RWPE2 (cell line): ENCODE measurements around the gene SYT8.

ENCODE experiments used
- ATAC-seq: fragments of 200-7000 bp; cut with Tn5 transposase; 3 replicates; pipeline ENCODE4 v1.9.1; 2021; ENCODE audit warnings: low read depth
- DNase-seq: peaks from one replicate; pipeline ENCODE4 v3.0.0-alpha.2; 2020; ENCODE audit warnings: low spot score
- H3K27ac ChIP-seq: fragments of 450-650 bp; 2 replicates; pipeline ENCODE4 v1.5.1; 2017; ENCODE audit warnings: mild to moderate bottlenecking; ENCODE audit not compliant: poor library complexity, severe bottlenecking
- H3K27me3 ChIP-seq: fragments of 250-450 bp; sonication (Bioruptor Pico); 2 replicates; pipeline ENCODE4 v1.5.1; 2021; ENCODE audit warnings: mild to moderate bottlenecking, moderate library complexity; ENCODE audit not compliant: insufficient read depth, poor library complexity, severe bottlenecking
- H3K36me3 ChIP-seq: fragments of 250-450 bp; sonication (Bioruptor Pico); 2 replicates; pipeline ENCODE4 v1.5.1; 2020; ENCODE audit warnings: low read depth, mild to moderate bottlenecking, moderate library complexity
- H3K4me1 ChIP-seq: fragments of 250-450 bp; sonication (Bioruptor Pico); 2 replicates; pipeline ENCODE4 v1.5.1; 2021; ENCODE audit warnings: mild to moderate bottlenecking, moderate library complexity; ENCODE audit not compliant: insufficient read depth, poor library complexity, severe bottlenecking
- H3K4me3 ChIP-seq: fragments of 250-450 bp; sonication (Bioruptor Pico); 2 replicates; pipeline ENCODE4 v1.5.1; 2021; ENCODE audit warnings: mild to moderate bottlenecking, moderate library complexity; ENCODE audit not compliant: severe bottlenecking
- H3K9me3 ChIP-seq: fragments of 250-450 bp; sonication (Bioruptor Pico); 2 replicates; pipeline ENCODE4 v1.5.1; 2021; ENCODE audit warnings: mild to moderate bottlenecking, moderate library complexity; ENCODE audit not compliant: severe bottlenecking
- TF ChIP-seq, protein P1 (sequence below): fragments of 450-650 bp; IDR thresholded peaks from one replicate; pipeline ENCODE4 v1.5.1; 2017; ENCODE audit warnings: mild to moderate bottlenecking, moderate library complexity; ENCODE audit not compliant: poor library complexity, severe bottlenecking

The SYT8 gene

DNA sequence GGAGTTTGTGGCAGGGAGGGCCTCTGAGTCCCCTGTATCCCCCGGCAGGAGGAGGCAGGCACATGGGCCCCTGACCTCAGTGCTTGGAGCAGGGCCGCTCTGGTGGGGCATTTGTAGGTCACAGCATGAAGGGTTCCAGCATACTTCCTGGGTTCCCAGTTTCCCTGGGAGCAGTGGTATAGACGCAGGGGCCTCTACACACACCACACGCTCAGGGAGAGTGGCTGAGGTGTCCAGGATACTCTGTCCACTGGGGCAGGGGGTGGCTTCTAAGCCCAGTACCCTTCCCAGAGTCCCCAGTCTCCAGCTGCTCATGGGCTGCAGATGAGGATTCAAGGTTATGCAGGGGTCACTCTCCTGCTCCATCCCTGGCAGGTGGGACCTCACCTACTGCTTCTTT, 24.2 kb downstream of the SYT8 start:
- H3K27ac ChIP-seq = no peak overlapping the region
- no peaks in the 10 kb centered on the region for H3K9me3 ChIP-seq
- no peaks in the 10 kb centered on the region for H3K27me3 ChIP-seq
- no peak overlapping the region for H3K4me3 ChIP-seq
- DNase-seq (no peak), ATAC-seq (no peak)
- no peaks in the 10 kb centered on the region for H3K36me3 ChIP-seq
- peaks cover 14% of the 10 kb centered on the region for H3K4me1 ChIP-seq
- TF ChIP-seq, protein P1, sequence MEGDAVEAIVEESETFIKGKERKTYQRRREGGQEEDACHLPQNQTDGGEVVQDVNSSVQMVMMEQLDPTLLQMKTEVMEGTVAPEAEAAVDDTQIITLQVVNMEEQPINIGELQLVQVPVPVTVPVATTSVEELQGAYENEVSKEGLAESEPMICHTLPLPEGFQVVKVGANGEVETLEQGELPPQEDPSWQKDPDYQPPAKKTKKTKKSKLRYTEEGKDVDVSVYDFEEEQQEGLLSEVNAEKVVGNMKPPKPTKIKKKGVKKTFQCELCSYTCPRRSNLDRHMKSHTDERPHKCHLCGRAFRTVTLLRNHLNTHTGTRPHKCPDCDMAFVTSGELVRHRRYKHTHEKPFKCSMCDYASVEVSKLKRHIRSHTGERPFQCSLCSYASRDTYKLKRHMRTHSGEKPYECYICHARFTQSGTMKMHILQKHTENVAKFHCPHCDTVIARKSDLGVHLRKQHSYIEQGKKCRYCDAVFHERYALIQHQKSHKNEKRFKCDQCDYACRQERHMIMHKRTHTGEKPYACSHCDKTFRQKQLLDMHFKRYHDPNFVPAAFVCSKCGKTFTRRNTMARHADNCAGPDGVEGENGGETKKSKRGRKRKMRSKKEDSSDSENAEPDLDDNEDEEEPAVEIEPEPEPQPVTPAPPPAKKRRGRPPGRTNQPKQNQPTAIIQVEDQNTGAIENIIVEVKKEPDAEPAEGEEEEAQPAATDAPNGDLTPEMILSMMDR = no peak

DNA sequence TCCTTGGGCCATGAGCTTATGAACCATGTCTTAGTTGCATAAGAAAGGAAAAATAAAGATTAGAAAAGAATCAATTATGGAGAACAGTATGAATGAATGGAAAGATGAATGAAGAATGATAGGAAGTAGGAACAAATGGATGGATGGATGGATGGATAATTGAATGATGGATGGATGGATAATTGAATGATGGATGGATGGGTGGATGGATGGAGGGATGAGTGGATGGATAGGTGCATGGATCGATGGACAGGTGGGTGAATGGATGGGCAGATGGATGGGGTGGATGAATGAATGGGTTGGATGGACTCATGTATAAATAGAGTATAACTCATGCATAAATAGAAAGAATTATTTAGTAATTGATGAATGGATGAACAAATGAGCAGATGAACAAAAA, 25.3 kb downstream of the SYT8 start:
- ATAC-seq (no peak), DNase-seq (no peak)
- H3K9me3 ChIP-seq = no peaks in the 10 kb centered on the region
- H3K4me1 ChIP-seq = peaks cover 18% of the 10 kb centered on the region
- no peaks in the 10 kb centered on the region for H3K36me3 ChIP-seq
- no peaks in the 10 kb centered on the region for H3K27me3 ChIP-seq
- no peak overlapping the region for H3K27ac ChIP-seq
- H3K4me3 ChIP-seq = no peak overlapping the region
- TF ChIP-seq, protein P1 = no peak

DNA sequence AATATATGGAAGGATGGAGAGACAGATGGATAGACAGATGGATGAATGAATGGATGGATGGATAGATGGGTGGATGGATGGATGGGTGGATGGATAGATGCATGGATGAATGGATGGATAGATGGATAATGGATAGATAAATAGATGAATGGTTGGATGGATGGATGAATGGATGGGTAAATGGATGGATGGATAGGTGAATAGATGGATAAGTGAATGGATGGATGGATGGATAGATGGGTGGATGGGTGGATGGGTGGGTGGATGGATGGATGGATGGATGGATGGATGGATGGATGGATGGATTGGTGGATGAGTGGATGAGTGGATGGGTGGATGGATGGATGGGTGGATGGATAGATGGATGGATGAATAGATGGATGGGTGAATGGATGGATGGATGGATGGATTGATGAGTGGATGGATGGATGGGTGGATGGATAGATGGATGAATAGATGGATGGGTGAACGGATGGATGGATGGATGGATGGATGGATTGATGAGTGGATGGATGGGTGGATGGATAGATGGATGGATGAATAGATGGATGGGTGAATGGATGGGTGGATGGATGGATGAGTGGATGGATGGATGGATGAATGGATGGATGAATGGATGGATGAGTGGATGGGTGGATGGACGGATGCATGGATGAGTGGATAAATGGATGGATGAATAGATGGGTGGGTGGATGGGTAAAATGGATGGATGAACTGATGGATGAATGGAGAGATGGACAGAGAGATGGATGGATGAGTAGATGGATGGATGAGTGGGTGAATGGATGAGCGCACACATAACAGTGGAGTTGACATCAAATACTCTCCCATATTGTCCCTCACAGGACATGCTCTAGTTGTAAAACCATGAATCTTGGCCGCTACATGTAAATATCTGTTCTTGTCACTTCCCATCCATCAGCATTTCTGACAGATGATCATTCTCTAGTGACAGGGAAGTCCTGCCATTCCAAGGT, 26.9 kb downstream of the SYT8 start:
- peaks cover 18% of the 10 kb centered on the region for H3K4me1 ChIP-seq
- no peak overlapping the region for H3K27ac ChIP-seq
- no peak for ATAC-seq
- no peaks in the 10 kb centered on the region for H3K9me3 ChIP-seq
- H3K4me3 ChIP-seq = no peak overlapping the region
- no peaks in the 10 kb centered on the region for H3K27me3 ChIP-seq
- TF ChIP-seq, protein P1 = no peak
- DNase-seq = no peak
- no peaks in the 10 kb centered on the region for H3K36me3 ChIP-seq

DNA sequence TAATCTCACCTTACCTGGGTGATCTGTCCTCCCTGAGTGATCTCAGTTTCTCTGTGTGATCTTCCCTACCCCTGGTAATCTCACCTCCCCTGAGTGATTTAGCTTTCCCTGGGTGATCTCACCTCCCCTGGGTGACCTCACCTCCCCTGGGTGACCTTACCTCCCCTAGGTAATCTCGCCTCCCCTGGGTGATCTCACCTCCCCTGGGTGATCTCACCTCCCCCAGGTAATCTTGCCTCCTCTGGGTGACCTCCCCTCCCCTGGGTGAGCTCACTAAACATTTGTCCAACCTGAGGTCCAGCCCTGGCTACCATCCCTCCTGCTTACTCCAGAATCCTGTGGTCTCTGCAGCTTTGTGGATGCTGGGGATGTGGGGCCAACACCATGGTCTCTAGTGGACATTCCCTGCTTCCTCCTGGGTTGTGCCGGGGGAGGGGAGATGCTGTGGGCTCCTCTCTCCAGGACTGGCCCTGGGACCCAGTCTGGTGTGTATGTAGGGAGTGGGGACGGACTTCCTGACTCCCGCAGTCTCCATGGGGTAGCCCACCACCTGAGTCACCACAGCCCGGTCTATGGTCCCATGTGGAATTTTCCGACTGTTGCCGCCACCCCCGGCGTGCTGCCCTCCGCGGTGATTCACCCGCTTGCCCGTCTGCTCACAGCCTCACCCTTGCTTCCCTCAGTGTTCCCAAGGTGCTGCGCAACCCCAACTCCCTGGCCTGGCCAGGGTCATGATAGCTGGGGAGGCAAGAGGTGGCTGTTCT, 28.0 kb downstream of the SYT8 start:
- H3K9me3 ChIP-seq = no peaks in the 10 kb centered on the region
- H3K4me1 ChIP-seq = peaks cover 18% of the 10 kb centered on the region
- TF ChIP-seq, protein P1 = no peak
- no peak overlapping the region for H3K4me3 ChIP-seq
- DNase-seq = no peak
- no peaks in the 10 kb centered on the region for H3K27me3 ChIP-seq
- H3K27ac ChIP-seq = peak overlapping the region; percentile 30
- no peaks in the 10 kb centered on the region for H3K36me3 ChIP-seq
- ATAC-seq = peak; percentile 21
